Natural killer cell (primary cell): Measurements from ENCODE around the gene TCHP. TPM values are rescaled to one million over a fixed set of nuclear protein-coding genes. Genes with fewer than 3 reads are reported as not detected.
A peak's percentile ranks its signal among the peaks of the same experiment; 100 is the strongest.

Experiments
- ATAC-seq, 3 donors: fragments of 150-1000 bp in 2 of 3; fragments of 200-7000 bp in 1 of 3; cut with Tn5 transposase; 1 replicate in 1 of 3; 2 replicates in 2 of 3; pipeline ENCODE4 v1.10.0; 2021; ENCODE audit warnings: mild to moderate bottlenecking in 2 of 3, moderate library complexity in 2 of 3
- DNase-seq, 2 donors: peaks; one replicate each; pipeline versions ENCODE4 v3.0.0 to v3.0.0-alpha.2; 2013 to 2021; ENCODE audit warnings: mixed read lengths in 1 of 2
- H3K27ac ChIP-seq: one replicate; pipeline ENCODE4 v1.5.1; 2013; ENCODE audit warnings: mild to moderate bottlenecking, low read length
- H3K27me3 ChIP-seq: one replicate; pipeline ENCODE4 v1.6.1; 2013; ENCODE audit warnings: low read length; ENCODE audit not compliant: control insufficient read depth, insufficient read depth
- H3K36me3 ChIP-seq: one replicate; pipeline ENCODE4 v1.6.1; 2013; ENCODE audit warnings: low read length; ENCODE audit not compliant: control insufficient read depth, insufficient read depth
- H3K4me1 ChIP-seq: one replicate; pipeline ENCODE4 v1.6.1; 2013; ENCODE audit warnings: low read length; ENCODE audit not compliant: control insufficient read depth, insufficient read depth
- H3K4me3 ChIP-seq: one replicate; pipeline ENCODE4 v1.5.1; 2013; ENCODE audit warnings: low read length
- H3K9me3 ChIP-seq: one replicate; pipeline ENCODE4 v1.6.1; 2013; ENCODE audit warnings: low read length; ENCODE audit not compliant: control insufficient read depth, insufficient read depth
- H3K27ac Mint-ChIP-seq, 2 donors: one replicate each; pipeline ENCODE4 v1.8.0; 2022; ENCODE audit warnings: mild to moderate bottlenecking in 2 of 2, mixed read lengths in 2 of 2, moderate library complexity in 1 of 2
- H3K27me3 Mint-ChIP-seq, 2 donors: one replicate each; pipeline ENCODE4 v1.8.0; 2022; ENCODE audit warnings: low read depth in 2 of 2, mixed read lengths in 2 of 2
- H3K36me3 Mint-ChIP-seq: one replicate; pipeline ENCODE4 v1.8.0; 2022; ENCODE audit warnings: mixed read lengths
- H3K4me1 Mint-ChIP-seq, 2 donors: one replicate each; pipeline ENCODE4 v1.8.0; 2022; ENCODE audit warnings: mixed read lengths in 2 of 2
- H3K4me3 Mint-ChIP-seq: one replicate; pipeline ENCODE4 v1.8.0; 2022; ENCODE audit warnings: mild to moderate bottlenecking, moderate library complexity, mixed read lengths
- H3K9me3 Mint-ChIP-seq, 2 donors: one replicate each; pipeline ENCODE4 v1.8.0; 2022; ENCODE audit warnings: mixed read lengths in 2 of 2
- WGBS: methylation state at CpG from one replicate; pipeline ENCODE4 v1.1.7; 2013; ENCODE audit warnings: missing lambda C conversion rate; ENCODE audit not compliant: insufficient coverage; 5-methylcytosine and 5-hydroxymethylcytosine counted together
- intact Hi-C: fragments of 100-400 bp; cut with micrococcal nuclease; formaldehyde crosslinking; loops from one replicate; pipeline ENCODE4 v1.14.2; 2022
- total RNA-seq, 4 donors: library from RNA; stranded (reverse); fragments of 120-200 nt in 1 of 4; gene quantifications; one replicate each; pipeline versions ENCODE4 v1.2.3 to v1.2.4, GENCODE V29; 2013 to 2022
- TF ChIP-seq, protein P1 (sequence below): fragments of 200-600 bp; IDR thresholded peaks from one replicate; pipeline ENCODE4 v1.8.0; 2022; ENCODE audit warnings: antibody characterized with exemption

Gene TCHP
- total RNA-seq, 3 donors from 2014 or later (not counting 1 experiment from before 2014, with no cell fraction given), result 33.7 to 42.5 (median 38.7) TPM

DNA sequence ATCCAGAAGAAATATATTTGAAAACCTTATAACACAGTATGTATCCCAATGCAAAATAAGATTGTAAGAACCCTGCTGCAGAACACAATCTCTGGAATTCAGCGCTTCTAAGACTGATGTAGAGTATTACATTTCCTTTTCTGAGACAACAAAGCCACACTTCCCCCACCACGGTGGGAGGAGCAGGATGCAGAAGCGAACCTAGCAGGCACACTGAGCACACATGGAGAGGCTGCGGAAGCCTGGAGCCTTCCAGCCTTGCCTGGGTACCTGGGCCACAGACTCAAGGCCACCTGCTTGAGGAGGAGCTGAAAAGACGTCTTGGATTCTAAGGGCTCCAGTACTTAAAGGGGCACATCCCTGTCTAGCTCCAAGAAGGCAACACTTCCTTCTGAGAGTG, 46.4 kb downstream of the TCHP start:
- Histone ChIP-seq H3K27ac (no peak overlapping the region), H3K36me3 (peaks cover 60% of the 10 kb centered on the region), H3K4me3 (no peak overlapping the region), H3K4me1 (peaks cover 13% of the 10 kb centered on the region), H3K27me3 (no peaks in the 10 kb centered on the region), H3K9me3 (no peaks in the 10 kb centered on the region)
- Mint-ChIP-seq H3K9me3 (no peaks in the 10 kb centered on the region), H3K27ac (peak overlapping the region; percentile 76 to 80), H3K4me3 (no peak overlapping the region), H3K36me3 (peaks cover 46% of the 10 kb centered on the region), H3K4me1 (peaks cover 31 to 32% of the 10 kb centered on the region in 2 donors), H3K27me3 (no peaks in the 10 kb centered on the region)
- intact Hi-C loops, result no loop called here
- WGBS, result 30% methylated on average over 5 of the region's 5 CpGs
- DNase-seq (peak in 1 of 2 donors; percentile 10), ATAC-seq (no peak)
- TF ChIP-seq, protein P1, sequence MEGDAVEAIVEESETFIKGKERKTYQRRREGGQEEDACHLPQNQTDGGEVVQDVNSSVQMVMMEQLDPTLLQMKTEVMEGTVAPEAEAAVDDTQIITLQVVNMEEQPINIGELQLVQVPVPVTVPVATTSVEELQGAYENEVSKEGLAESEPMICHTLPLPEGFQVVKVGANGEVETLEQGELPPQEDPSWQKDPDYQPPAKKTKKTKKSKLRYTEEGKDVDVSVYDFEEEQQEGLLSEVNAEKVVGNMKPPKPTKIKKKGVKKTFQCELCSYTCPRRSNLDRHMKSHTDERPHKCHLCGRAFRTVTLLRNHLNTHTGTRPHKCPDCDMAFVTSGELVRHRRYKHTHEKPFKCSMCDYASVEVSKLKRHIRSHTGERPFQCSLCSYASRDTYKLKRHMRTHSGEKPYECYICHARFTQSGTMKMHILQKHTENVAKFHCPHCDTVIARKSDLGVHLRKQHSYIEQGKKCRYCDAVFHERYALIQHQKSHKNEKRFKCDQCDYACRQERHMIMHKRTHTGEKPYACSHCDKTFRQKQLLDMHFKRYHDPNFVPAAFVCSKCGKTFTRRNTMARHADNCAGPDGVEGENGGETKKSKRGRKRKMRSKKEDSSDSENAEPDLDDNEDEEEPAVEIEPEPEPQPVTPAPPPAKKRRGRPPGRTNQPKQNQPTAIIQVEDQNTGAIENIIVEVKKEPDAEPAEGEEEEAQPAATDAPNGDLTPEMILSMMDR, result no peak

DNA sequence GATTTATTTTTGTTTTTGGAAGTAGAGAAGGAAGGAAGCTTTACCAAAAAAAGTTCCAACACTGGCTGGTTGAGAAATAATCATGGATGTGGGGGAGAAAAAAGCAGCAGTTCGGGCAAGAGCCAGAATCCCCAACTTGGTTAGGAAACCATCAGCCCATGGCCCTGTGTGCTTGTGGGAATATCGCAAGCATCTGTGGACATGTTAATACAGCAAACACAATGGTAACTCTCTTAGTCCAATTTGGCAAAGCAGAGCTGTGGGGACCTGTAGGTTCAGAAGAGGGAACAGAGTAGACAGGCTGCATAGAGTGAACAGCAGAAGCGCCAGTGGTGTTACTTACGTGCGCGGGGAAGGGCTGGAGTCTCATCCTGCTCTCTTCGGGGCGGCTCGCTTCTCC, 46.8 kb downstream of the TCHP start:
- H3K4me1 Mint-ChIP-seq, result peaks cover 31 to 32% of the 10 kb centered on the region in 2 donors
- TF ChIP-seq, protein P1, result no peak
- peaks cover 50% of the 10 kb centered on the region for H3K36me3 Mint-ChIP-seq
- H3K4me3 Mint-ChIP-seq, result no peak overlapping the region
- Histone ChIP-seq H3K9me3 (no peaks in the 10 kb centered on the region), H3K27ac (no peak overlapping the region), H3K4me3 (no peak overlapping the region), H3K4me1 (peaks cover 13% of the 10 kb centered on the region), H3K27me3 (no peaks in the 10 kb centered on the region), H3K36me3 (peaks cover 64% of the 10 kb centered on the region)
- no peak for DNase-seq
- ATAC-seq, result no peak
- 97% methylated on average over 9 of the region's 9 CpGs for WGBS
- H3K27me3 Mint-ChIP-seq, result no peaks in the 10 kb centered on the region
- peak overlapping the region; percentile 76 to 80 for H3K27ac Mint-ChIP-seq
- intact Hi-C loops, result no loop called here
- no peaks in the 10 kb centered on the region for H3K9me3 Mint-ChIP-seq

DNA sequence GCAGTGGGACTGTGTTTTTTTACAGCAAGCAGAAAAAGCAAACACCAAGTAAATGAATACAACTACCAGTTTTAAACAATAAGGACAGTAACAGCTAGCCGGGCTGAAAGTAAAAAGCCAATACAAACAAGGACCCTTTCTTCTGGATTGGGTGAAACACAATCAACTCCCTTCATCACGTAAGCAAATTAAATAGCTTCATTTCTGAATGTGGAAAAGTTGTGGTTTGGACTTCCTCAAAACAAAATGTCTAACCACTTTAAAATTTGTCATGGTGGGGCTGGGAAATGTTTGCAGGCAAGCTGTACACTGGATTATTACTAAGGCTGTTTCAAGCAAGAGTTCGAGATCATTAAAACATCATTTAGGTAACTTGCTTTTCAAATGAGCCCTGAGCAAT, 47.4 kb downstream of the TCHP start:
- H3K4me1 Mint-ChIP-seq, result peaks cover 32 to 36% of the 10 kb centered on the region in 2 donors

More for the DNA sequence above, 47.4 kb downstream of the TCHP start:
- H3K27ac Mint-ChIP-seq, result peak overlapping the region; percentile 76 to 80
- H3K9me3 Mint-ChIP-seq, result no peaks in the 10 kb centered on the region
- peaks cover 56% of the 10 kb centered on the region for H3K36me3 Mint-ChIP-seq
- no peak for ATAC-seq
- Histone ChIP-seq H3K27ac (no peak overlapping the region), H3K27me3 (no peaks in the 10 kb centered on the region), H3K4me1 (peaks cover 13% of the 10 kb centered on the region), H3K4me3 (no peak overlapping the region), H3K9me3 (no peaks in the 10 kb centered on the region), H3K36me3 (peaks cover 68% of the 10 kb centered on the region)
- no peak overlapping the region for H3K4me3 Mint-ChIP-seq
- intact Hi-C loops, result no loop called here
- TF ChIP-seq, protein P1, result no peak
- 25% methylated on average over 2 of the region's 3 CpGs for WGBS
- H3K27me3 Mint-ChIP-seq, result no peaks in the 10 kb centered on the region
- no peak for DNase-seq
